Measurements from ENCODE around the gene TMEM270.

Gene TMEM270

DNA sequence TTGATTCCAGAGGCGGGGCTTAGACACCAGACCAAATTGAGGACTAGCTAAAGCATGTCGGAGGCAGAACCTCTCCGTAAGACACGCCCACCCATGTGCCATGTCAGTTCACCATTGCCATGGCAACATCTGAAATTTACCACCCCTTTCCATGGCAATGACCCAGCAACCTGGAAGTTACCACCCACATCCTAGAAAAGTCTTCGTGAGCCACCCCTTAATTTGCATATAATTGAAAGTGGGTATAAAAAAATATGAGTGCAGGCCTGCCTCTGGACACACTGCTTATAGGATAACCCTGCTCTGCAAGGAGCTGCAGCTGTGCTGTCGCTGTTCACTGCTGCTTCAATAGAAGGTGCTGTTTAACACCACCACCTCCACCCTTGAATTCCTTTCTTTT lies 28.0 kb downstream of the TMEM270 start:
- no peak for DNase-seq

DNA sequence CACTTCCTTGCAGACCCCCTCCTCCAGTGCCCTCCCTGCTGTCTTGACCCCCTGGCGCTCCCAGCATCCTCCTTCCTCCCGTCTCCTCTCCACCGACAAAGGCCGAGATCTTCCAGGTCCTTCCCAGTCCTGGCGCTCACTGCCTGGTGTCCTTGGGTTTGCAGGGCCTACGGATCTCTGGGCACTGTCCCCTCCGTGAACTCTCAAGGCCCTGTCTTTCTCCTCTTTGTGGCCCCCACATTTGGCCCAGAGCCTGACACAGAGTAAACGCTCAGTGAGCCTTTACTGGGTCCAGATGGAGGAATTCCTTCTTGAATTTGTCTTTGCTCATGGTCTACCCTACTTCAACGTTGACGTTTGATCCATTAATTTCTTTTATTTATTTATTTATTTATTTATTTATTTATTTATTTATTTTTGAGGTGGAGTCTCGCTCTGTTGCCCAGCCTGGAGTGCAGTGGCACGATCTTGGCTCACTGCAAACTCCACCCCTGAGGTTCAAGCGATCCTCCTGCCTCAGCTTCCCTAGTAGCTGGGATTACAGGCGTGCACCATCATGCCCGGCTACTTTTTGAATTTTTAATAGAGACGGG lies 29.7 kb downstream of the TMEM270 start:
- no peak for DNase-seq

DNA sequence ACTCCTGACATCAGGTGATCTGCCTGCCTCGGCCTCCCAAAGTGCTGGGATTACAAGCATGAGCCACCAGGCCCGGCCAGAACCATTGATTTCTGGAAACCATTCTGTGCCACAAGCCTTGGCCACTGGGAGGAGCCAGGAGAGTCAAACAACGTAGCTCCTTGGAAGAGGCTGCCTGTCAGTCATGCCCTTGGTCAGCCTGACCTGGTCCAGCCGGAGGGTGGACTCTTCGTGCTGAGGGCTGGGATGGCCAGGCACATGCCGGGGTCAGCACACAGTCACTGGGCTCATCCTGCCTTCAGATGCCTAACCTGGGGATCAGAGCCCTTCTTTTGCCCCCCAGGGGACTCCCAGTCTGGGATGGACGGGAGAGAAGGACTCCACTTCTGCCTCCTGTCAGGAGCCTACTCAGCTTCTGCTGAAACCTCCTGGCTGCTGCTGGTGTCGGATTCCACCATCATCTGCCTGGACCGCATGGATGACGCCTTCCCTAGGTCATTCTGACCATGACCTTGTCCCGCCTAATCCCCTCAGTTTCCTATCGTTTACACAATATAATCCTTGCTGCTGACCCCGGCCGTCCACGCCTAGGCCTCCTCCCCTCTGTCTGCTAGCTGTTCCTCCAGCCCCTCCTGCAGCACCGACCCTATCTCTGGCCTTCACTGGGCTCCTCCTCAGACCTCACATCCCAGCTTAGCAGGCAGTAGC lies 30.4 kb downstream of the TMEM270 start:
- no peak for DNase-seq

DNA sequence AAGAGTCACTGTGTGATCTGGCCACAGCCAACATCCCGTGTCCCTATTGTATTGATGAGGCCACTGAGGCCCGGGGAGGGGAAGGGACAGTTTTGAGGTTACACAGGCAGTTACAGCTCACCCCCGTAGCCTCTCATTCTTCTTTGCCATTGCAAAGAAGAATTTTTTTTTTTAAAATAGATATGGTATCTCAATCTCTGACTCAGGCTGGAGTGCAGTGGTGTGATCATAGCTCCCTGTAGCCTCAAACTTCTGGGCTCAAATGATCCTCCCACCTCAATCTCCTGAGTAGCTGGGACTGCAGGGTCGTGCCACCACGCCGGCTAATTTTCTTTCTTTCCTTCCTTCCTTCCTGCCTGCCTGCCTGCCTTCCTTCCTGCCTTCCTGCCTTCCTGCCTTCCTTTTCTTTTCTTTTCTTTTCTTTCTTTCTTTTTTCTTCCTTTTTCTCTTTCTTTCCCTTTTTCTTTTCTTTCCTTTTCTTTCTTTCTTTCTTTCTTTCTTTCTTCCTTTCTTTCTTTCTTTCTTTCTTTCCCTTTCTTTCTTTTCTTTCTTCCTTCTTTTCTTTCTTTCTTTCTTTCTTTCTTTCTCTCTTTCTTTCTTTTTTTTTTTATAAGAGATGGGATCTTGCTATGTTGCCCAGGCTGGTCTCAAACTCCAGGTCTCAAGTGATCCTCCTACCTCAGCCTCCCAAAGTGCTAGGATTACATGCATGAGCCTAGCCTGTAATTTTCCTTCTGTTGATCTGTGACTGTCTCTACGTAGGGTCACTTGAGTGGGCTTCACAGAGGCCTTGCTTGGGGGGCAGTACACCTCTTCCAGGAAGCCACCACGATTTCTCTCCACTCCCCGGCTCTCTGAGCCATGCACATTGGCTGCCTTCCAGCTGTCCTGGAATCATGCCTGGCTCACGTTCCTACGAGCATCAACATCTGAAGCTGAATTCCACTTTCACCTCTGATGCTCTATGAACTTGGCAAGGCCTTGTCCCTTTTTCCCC lies 31.3 kb downstream of the TMEM270 start:
- no peak for DNase-seq

DNA sequence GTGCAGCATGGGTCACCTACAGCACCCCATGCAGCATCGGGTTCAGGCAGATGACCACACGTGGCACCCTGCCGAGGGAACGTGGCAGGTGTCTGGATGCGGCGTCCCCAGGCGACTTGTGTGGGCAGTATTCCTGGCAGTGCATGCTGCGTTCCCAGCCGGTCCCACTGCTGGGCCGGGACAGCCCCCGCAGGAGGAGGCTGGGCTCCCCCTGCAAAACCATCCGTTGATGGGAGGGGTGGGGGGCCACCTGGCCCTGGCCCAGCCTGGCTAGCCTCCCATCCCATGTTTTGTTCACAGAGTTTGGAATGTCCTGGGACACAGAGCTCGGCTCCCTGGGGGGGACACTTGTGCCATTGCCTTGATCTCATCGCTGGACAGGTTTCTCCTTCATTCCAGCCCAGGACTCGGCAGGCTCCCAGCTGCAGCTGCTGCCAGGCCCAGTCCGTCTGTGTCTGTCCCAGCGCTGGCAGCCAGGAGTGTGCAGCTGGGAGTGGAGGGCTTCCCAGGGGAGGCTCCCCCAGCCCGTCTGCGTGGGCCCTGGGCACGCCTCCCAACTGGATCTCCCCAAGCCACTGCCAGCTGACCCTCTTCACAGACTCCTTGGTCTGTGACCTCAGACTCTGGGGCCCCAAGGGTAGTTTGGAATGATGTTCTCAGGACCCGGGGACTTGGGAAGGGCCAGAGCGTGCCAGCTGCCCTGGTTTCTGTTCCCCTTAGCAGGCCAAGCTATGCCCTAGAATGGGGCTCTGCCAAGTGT lies 32.6 kb downstream of the TMEM270 start:
- DNase-seq, result no peak

DNA sequence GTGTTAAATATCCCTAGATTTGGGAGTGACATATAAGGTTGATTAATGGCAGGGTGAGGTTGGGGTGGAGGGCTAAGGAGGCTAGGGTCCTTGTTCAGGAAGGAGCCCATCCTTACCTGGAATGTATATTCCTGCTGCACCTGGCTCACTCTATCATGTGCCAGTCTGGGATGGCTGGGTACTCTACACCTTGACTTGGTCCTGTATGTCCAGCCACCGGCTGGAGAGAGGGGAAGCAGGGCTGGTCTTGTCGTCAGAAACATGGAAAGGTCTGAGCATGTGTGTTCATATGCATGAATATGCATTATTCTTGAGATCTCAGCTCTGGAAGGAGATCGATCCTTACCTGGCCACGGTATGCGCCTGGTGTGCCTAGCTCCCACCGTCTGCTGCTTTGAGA lies 33.2 kb downstream of the TMEM270 start:
- no peak for DNase-seq

DNA sequence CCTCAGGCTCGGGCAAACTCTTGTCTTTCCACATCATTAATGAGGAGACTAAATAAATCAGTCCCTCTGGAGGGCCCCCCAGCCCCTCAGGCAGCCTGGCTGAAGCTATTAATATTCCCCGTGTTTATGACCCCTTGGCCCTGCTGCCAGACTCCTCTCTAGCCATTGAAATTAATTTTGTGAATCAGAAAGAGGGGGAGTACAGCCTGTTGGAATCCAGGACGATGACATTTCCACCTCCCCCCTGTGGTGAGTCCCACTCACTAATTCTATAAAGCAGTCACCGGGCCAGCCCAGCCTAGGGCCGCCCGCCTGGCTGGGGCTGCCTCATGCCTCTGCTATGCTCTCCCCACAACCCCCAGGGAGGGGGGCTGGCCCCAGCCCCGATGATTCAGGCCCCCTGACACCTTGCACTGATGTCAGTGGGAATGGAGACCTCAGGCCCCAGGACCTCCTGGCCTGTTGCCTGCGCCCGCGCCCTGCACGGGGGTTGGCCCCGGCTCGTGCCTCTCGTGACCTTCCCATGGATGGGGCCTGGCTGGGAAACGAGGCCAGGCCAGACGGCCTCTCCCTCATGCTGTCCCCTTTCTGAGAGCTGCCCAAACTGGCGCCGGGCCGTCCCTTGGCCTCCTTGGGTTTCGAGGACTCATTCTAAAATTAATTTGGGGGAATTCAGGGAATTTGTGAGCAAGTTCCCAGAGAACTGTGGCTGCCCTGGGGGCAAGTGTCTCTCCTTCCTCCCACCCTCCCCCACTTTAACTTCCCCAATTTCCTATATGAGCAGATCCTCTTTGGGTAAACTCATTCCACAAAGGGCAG lies 34.0 kb downstream of the TMEM270 start:
- DNase-seq, result no peak

DNA sequence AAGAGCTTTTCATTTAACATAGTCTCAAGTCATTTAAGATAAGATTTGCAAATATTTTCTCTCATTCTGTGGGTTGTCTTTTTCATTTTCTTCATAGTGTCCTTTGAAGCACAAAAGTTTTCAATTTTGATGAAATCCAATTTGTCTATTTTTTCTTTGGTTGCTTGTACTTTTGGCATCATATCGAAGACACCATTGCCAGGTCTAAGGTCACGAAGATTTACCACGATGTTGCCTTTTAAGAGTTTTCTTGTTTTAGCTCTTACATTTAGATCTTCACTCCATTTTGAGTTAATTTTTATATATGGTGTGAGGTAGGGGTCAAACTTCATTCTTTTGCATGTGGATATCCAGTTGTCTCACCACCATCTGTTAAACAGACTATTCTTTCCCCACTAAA lies 34.7 kb downstream of the TMEM270 start:
- no peak for DNase-seq

DNA sequence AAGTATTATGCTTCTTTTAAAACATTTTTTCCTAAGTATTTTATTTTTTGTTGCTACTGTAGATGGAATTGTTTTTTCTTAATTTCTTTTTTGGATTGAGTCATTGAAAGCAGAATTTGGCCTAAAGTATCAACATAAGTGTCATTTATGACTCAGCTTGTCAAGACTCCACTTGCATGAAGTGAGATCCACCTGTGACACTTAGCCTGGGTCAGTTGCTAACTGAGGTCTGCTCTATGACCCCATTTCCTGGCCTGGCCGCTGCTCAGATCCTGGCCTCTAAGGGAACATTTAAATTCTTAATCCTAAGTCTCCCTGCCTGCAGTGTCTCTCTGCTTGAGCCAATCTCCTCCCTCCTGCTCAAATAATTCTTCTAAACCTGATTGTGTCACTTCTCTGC lies 35.5 kb downstream of the TMEM270 start:
- no peak for DNase-seq

DNA sequence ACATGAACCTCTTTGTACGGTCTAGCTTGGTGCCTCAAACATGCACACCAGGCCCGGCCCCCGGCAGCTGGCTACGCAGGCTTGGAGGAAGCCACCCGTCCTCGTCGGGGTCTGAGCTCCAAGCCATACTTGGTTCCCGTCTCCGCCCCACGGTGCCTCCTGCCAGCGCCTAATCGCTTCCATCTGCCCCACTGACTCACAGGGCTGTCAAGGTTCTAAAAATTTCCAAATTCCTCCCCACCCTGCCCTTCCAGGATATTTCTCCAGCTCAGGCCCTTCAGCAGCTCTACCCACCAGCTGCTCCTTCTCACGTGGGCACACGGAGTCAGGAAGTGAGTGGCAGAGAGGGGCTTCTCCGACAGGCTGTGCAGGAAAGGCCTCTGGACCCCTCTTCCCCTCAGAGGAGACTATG lies 38.8 kb downstream of the TMEM270 start:
- DNase-seq, result no peak

DNA sequence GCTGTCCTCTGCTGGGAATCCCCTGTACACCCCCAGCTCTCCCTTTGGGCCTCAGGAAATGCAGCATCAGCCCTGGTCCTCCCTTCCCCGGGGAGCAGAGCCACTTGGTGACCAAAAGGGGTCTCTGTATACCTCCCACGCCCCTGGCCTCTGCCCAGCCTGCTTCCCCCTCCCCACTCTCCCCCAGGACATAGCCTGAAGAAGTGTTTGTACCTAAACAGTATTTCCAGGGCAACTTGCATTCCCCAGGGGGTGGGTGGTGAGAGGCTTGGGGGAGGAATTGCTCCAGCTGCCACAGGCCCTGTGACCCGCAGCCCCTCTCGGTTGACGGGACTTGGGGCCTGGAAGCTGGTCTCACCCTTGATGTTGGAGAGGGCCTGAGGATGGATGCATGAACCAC lies 39.3 kb downstream of the TMEM270 start:
- DNase-seq, result no peak

DNA sequence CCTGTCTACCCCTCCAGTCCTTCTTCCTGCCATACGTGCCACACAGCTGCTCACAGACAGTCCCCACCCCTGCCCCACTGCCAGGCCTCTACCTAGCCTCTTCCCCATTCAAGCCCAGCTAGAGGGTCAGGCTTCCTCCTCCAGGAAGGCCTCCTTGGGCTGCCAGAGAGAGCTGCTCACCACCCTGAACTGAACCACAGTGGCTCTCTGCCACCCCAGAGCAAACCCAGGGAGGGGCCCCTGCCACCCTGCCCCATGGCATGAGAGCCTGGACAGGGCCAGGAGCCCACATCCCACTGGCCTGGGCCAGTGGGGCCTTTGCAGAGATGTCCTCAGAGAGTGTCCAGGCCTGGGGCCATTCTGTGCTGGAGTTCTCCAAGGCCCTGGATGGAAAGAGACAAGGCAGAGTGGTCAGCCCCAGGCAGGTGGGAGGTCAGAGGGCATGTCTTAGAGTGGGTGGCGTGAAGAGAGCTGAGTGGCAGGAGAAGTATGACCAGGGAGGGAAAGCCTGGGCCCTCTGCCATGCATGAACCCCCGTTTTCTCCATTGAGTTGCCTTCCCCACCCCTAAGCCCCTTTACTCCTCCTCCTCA lies 40.4 kb downstream of the TMEM270 start:
- no peak for DNase-seq

DNA sequence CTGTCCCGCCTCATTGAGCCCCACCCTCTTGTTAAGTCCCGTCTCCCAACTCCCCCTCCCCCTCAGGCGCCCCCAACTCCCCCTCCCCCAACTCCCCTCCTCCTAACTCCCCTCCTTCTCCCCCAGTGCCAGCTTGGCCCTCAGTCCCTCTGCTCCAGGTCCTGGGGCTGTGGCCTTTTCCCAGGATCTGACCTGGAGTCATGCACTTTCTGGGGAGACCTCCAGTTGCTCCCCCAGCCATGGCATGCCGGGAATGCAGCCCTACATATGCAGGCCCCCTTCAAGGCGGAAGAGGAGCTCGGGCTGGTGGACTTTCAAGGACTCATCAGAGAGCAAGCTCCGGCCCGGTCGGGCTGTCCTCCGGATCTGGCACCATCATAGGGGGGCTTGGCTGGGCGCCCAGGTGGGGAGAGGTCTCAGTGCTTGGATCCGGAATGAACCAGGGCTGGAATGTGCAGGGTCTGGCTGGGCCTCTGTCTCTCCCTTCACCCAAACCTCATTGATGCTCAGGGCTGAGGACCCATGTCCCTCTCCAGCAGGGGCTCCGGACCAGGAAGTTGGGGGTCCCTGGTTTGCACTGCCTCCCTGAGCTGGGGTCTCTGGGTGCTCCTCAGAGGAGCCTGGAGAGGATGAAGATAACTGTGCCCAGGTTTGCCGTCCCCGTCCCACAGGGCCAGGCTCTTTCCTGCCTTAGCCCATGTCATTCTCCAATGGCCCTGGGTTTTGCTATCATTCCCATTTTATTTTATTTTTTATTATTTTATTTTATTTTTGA lies 41.1 kb downstream of the TMEM270 start:
- DNase-seq, result no peak

DNA sequence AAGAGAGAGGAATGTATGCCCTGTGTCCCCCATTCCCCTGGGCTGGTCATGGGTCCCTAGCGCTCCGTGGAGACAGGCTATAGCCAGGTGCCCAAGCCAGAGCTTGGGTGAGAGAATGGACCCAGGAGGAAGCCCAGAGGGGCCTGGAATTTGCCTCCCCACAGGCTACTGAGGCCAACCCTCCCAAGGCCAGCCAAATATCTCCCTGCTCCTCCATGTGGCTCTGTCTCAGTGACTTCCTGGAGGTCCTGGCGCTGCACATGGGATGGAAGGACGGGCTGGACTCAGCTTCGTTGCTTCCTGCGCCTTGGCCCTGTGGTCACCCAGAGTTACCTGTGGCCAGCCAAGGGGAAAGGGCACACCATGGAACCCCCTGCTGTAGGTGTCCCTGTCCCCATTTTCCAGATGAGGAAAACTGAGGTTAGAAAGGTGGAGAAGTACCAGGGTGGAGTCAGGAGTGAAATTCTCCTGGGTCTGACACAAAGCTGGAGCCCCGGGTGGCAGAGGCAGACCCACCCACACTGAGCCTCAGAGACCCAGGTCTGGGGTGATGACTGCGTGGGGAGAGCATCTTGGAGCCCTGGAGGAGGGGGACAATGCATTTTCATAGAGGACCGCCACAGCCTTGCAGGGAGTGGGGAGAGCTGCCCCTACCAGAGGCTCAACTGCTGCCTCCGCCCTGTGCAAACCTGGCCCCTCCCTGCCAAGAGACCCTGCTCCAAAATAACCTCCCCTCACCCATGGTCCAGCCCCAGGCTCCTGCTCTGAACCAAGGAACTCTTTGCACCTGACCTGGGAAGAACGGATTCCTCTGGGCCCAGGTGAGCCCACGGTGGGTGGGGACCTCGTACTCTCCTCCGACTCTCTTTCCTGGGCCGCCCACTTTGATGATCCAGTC lies 42.6 kb downstream of the TMEM270 start:
- no peak for DNase-seq

DNA sequence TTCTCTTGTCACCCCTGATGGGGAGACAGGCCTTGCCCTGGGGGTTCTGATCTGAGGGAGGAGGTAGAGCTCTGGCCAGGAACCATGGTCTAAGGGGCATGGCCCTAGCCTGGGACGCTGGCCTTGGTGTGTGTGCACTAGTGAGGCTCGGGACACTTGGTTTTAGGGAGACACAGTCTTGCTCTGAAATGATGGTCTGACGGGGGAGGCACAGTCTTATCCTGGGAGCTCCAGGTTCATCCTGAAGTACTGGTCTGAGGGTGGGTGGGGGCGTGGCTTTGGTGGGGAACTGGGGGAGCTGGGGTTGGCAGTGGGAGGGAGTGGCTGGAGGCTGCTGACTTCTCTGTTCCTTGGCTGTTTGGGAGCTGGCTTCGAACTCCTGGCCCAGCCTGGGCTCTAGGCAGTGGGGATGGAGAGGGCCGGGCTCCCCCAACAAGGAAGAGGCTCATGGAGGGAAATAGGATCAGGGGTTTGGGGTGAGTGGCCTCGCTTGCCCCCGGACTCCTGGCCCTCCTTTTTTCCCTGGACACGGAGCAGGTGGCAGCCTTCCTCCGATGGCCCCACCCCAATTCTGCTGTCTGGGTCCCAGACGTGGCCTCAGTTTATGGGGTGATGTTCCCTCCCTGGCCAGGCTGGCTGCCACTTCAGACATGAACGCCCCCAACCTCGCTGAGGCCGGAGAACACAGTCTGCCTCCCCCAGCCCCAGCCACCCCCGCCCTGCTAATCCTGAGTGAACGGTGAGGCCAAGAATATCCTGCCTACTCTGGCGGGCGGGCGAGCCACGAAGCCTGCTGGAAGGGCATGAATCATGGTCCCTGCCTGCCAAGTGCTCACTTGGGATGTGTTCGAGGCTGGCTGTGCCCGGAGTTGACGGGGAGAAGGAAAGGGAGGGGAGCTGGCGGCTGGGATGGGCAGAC lies 43.5 kb downstream of the TMEM270 start:
- no peak for DNase-seq

DNA sequence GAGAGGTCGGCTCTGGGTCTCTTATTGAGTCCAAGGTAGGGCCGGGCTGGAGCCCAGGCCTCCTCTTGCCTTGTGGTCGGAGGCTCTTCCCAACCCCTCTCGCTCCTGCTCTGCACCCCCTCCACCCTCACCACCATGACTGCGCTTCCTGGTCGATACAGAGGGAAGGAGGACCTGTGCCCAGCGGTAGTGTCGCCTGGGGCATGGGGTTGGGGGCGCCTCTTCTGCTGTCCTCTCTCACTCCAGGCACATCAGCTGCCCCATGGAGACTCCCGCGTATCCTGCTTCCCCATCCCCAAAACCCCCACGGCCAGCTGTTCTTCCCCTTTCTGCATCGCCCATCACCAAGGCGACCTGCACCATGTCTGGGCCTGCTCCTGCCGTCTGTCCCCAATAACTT lies 44.4 kb downstream of the TMEM270 start:
- no peak for DNase-seq

DNA sequence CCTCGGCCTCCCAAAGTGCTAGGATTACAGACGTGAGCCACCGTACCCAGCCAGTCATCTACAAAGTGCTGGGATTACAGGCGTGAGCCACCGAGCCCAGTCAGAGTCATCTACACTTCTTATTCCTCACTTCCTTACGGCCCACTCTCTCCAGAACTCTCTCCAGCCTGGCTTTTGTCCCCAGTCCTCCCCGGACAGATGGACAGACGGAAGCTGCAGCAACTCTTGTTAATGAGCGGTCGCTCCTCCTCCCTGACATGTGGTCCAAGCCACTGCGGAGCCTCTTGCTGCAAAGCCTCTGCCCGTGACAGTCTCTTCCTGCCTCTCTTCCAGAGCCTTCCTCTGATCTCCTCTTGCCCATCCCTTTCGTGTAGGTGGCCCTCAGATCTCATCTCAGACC lies 45.9 kb downstream of the TMEM270 start:
- no peak for DNase-seq

DNA sequence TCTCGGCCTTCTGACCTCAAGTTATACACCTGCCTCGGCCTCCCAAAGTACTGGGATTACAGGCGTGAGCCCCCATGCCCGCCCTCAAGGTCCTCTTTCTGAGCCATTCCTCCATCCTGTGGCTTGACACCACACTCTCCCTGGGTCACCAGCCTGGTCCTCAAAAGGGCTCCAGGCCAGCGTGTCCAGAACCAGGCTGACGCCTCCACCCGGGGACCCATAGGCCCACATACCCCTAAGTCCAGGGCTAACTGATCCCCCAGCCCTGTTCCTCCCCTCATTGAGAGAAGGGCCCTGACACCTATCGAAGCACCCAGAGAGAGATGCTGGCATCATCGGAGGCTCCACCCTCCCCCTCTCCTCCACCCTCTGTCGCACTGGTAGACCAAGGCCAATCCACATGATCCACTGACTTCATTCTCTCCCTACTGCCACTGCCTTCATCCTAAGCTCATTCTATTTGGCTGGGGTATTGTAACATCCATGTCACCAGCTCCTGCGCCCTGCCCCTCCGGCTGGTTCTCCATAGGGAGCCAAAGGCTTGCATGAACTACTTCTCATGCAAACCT lies 46.7 kb downstream of the TMEM270 start:
- DNase-seq, result no peak
